Measurements from ENCODE around the gene SCAMP4. TPM values are rescaled to one million over a fixed set of nuclear protein-coding genes. Genes with fewer than 3 reads are reported as not detected.
A peak's percentile ranks its signal among the peaks of the same experiment; 100 is the strongest.

SCAMP4 gene
- total and polyA plus RNA-seq, 2 of the 13 experiments (the other 11 are each of a cell fraction or from before 2014, with no cell fraction given), result 10.7 to 13.7 TPM

GRCh38 chr19:1871140-1871597 lies 34.0 kb upstream of the SCAMP4 start (continued):
- TF ChIP-seq ZGPAT (CRISPR knock-in tag; IDR thresholded peaks at IDR 0.05) (peak; percentile 81; the same call in 1 of the 2 replicates), ZNF589 (CRISPR knock-in tag; conservative IDR thresholded peaks at IDR 0.05) (no peak), ELF1 (CRISPR knock-in tag; IDR thresholded peaks at IDR 0.05) (peak; percentile 15; the same call in 1 of the 2 replicates), FUBP1 (CRISPR knock-in tag; IDR thresholded peaks at IDR 0.05; ENCODE audit: borderline replicate concordance) (no peak), CBX5 (CRISPR knock-in tag; IDR thresholded peaks at IDR 0.05; ENCODE audit: borderline replicate concordance) (0 out of 2 replicates have a peak, but pooled peaks have one; percentile 56), FLYWCH1 (CRISPR knock-in tag; IDR thresholded peaks at IDR 0.05) (no peak), MAX (IDR thresholded peaks at IDR 0.05) (peak; percentile 80), CHD4 (IDR thresholded peaks at IDR 0.05; ENCODE audit: borderline replicate concordance, low read length) (no peak), ZNF468 (CRISPR knock-in tag; IDR thresholded peaks at IDR 0.05) (no peak), ZNF891 (CRISPR knock-in tag; IDR thresholded peaks at IDR 0.05) (0 out of 2 replicates have a peak, but pooled peaks have one; percentile 66), CREB1 (IDR thresholded peaks at IDR 0.05) (no peak; the same call in 1 of the 2 replicates), CREB1 (CRISPR knock-in tag; IDR thresholded peaks at IDR 0.05) (peak; percentile 58; the same call in 1 of the 2 replicates), TBP (CRISPR knock-in tag; IDR thresholded peaks at IDR 0.05) (no peak), ZNF414 (CRISPR knock-in tag; IDR thresholded peaks at IDR 0.05) (peak; percentile 54; the same call in 1 of the 2 replicates), TAF15 (IDR thresholded peaks at IDR 0.05; ENCODE audit: low read depth, low read length, poor library complexity, severe bottlenecking) (no peak), XBP1 (CRISPR knock-in tag; IDR thresholded peaks at IDR 0.05) (0 out of 2 replicates have a peak, but pooled peaks have one; percentile 35), ZZZ3 (CRISPR knock-in tag; IDR thresholded peaks at IDR 0.05; ENCODE audit: borderline replicate concordance) (0 out of 2 replicates have a peak, but pooled peaks have one; percentile 56), ZFP62 (CRISPR knock-in tag; IDR thresholded peaks at IDR 0.05) (no peak), KDM2A (CRISPR knock-in tag; IDR thresholded peaks at IDR 0.05; ENCODE audit: borderline replicate concordance, low read depth) (peak; percentile 91), TBX2 (CRISPR knock-in tag; IDR thresholded peaks at IDR 0.05; ENCODE audit: borderline replicate concordance) (peak; percentile 95), PTBP1 (IDR thresholded peaks at IDR 0.05; ENCODE audit: low read depth, low read length, poor library complexity, severe bottlenecking) (no peak), EP300 (IDR thresholded peaks at IDR 0.05; ENCODE audit: low read depth in 2 of 2, low read length in 2 of 2) (peak in 1 of 2 experiments; percentile 66; a peak in 2 of 4 replicates), EP300 (CRISPR knock-in tag; IDR thresholded peaks at IDR 0.05; ENCODE audit: borderline replicate concordance) (peak; percentile 20; the same call in 1 of the 2 replicates), ZFP41 (CRISPR knock-in tag; IDR thresholded peaks at IDR 0.05; ENCODE audit: borderline replicate concordance) (no peak; the same call in 1 of the 2 replicates), NFE2L1 (CRISPR knock-in tag; IDR thresholded peaks at IDR 0.05; ENCODE audit: borderline replicate concordance) (no peak)

Measured in HepG2 (cell line).